ENCODE measurements around the gene WDR49. TPM values are rescaled to one million over a fixed set of nuclear protein-coding genes. Genes with fewer than 3 reads are reported as not detected.
"Not testable (repeated sequence)": the region's sequence is repeated elsewhere in the genome, so short reads cannot be mapped to it uniquely, and the experiment has no call there.

WDR49 gene
- total RNA-seq, 1 experiment from 2014 or later, result 0.10 TPM

GRCh38 chr3:167626490-167626889 is 27.3 kb downstream of the WDR49 start:
- no peak for DNase-seq (ENCODE audit: extremely low read depth, low read depth)

GRCh38 chr3:167615030-167615429 is 38.7 kb downstream of the WDR49 start:
- no peak for DNase-seq (ENCODE audit: extremely low read depth, low read depth)

GRCh38 chr3:167614196-167614595 is 39.5 kb downstream of the WDR49 start:
- DNase-seq (ENCODE audit: extremely low read depth, low read depth), result not testable (repeated sequence)

DNA sequence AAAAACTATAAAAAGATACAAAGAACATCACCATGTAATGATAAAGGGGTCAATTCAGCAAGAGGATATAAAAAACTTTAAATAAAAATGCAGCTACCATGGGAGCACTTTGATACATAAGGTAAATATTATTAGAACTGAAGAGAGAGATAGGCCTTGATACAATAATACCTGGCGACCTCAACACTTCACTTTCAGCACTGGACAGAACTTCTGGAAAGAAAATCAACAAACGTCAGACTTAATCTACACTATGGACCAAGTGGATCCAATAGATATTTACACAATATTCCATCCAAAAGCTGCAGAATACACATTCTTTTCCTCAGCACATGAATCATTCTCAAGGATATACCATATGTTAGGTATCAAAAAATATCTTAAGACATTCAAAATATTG is 42.0 kb downstream of the WDR49 start:
- no peak for DNase-seq (ENCODE audit: extremely low read depth, low read depth)

- DNase-seq (ENCODE audit: extremely low read depth, low read depth), result no peak
Measured at GRCh38 chr3:167609156-167609555, 44.6 kb downstream of the WDR49 start.

DNA sequence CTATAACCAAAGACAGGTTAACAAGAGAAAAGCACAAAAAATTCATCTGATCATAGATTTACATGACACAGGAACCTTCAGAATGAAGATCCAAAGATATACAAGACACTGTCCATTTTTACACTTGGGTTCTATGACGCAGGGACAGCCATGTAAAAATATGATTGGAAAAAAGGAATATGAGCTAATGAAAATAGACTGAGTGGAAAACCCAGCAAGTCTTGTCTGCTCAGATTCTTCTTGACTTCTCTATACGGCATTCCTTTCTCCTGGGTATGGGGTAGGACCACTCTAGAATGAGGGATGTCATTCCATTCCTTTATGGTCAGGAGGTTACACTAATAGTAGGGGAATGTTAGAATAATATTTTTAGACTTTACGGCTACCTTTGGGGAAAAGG is 46.9 kb downstream of the WDR49 start:
- DNase-seq (ENCODE audit: extremely low read depth, low read depth), result no peak

GRCh38 chr3:167605871-167606270 is 47.9 kb downstream of the WDR49 start:
- no peak for DNase-seq (ENCODE audit: extremely low read depth, low read depth)

DNA sequence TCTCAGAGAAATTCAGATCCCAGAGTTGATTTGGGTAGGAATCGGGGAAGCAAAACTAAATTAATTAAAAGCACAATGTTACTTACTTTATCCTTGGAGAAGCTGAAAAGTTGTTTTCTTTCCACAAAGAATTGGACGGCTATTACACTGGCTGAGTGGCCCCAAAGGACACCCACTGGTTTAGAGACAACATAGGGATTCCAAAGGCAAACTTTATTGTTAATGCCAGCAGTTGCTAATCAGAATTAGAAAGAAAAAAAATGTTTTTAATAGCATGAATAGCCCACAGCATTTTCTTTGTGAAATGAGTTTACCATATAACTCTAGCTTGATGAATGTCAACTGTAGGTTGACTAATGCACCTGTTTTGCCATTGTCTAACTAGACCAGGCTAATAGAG is 51.7 kb downstream of the WDR49 start:
- DNase-seq (ENCODE audit: extremely low read depth, low read depth), result no peak

- no peak for DNase-seq (ENCODE audit: extremely low read depth, low read depth)
Measured at GRCh38 chr3:167587651-167588050, 66.1 kb downstream of the WDR49 start.

- DNase-seq (ENCODE audit: extremely low read depth, low read depth), result no peak
Measured at GRCh38 chr3:167575000-167575600, 78.6 kb downstream of the WDR49 start.

GRCh38 chr3:167572991-167573390 is 80.8 kb downstream of the WDR49 start:
- no peak for DNase-seq (ENCODE audit: extremely low read depth, low read depth)

DNA sequence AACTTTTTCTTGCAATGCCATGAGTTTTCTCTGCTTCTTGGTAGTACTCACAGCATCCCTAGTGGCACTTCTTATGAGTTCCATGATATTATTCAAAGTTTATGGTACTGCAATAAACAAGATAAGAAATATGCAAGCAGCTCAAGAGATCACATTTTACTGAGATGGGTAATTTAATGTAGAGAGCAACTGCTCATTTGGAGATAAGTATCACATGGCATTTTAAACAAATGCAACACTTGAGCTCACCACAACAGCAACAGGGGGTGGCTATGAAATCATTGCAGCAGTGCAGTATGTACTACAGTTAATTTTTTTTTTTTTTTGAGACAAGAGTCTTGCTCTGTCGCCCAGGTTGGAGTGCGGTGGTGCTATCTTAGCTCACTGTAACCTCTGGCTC is 85.1 kb downstream of the WDR49 start:
- no peak for DNase-seq (ENCODE audit: extremely low read depth, low read depth)

GRCh38 chr3:167565489-167565888 is 88.3 kb downstream of the WDR49 start:
- DNase-seq (ENCODE audit: extremely low read depth, low read depth), result no peak

DNA sequence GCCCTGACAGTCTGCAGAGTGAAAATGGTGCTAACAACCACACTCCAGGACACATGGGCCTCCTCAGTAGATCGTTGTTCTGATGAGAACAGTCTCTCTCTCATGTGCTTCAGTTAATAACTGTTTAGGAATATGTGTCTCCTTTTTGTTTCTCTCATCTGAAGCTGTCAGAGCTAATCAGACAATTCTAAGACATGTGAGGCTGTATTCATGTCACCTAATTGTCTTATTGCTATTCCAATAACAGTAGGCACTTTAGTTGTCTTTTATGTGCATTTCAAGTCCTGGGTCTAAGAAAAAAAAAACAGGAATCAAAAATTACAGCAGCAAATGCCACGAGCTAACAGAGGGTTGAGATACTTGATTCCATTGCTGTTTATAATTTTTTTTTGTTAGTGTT is 89.1 kb downstream of the WDR49 start:
- no peak for DNase-seq (ENCODE audit: extremely low read depth, low read depth)

DNA sequence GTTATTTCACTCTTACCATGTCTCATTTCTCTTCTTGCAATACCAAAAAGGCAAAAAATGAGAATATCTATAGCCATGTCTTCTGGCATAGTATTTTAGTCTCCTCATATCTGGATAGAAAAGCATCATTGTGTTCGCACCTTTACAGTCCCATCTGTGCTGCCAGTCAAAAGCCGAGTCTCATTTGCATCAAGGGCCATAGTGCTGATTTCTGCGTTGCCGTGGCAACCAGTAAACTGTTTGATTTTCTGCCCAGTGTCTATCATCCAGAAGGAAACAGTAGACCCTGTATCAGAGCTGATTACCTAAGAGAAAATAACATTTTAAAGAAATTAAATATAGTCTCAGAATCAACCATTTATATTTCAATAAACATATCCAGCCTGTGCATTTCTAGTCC is 93.8 kb downstream of the WDR49 start:
- no peak for DNase-seq (ENCODE audit: extremely low read depth, low read depth)

GRCh38 chr3:167554898-167555297 is 98.8 kb downstream of the WDR49 start:
- no peak for DNase-seq (ENCODE audit: extremely low read depth, low read depth)

DNA sequence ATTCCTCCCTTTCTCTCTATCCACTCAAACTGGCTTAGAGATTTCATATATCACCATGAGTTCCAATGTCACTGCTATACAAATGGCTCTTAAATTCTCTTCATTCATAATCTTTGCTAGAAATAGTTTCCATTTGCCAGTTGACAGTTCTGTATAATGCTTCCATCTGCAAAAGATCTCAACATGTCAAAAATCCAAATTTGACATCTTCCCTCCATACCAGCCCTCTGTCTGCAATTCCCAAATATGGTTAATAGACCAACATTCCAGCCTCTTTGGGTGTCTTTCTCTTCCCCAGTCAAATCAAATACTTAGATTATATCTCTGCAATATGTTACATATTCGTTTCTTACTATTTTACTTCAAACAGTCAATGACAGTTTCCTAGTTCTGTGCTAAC is 115.7 kb downstream of the WDR49 start:
- DNase-seq (ENCODE audit: extremely low read depth, low read depth), result no peak

GRCh38 chr3:167521006-167521355 is 132.8 kb downstream of the WDR49 start:
- no peak for DNase-seq (ENCODE audit: extremely low read depth, low read depth)

DNA sequence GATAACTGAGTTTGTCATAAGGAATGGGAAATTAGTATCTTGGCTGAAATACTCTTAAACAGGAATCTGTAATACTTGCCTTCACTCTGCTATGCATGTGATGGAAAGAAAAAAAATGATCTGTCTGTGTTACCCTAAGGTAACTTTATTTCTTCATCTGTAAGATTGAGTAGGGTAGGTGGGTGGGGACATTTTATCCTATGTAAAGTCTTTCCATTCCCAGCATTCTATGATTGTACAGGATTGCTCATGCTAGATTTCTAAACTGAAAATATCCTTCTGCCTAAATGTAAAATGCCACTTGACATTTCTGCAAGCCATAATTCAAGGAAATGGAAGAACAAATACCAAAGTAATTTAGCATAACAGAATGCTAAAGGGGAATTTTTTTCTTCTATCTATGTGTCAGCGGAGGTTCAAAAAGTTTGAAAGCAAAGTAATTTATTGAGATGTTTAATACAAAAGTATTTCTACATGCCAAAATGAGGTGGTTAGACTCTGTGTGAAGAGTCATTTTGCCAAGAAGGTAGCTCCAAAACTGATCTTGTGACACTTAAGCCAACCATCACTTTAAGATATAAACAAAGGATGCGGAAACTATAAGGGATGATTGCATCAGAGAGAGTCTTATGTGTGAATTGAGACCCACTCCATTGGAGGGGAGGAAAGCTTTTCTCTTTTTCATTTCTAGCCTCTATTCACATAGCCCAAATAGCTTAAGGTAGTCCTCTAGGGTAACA is 133.3 kb downstream of the WDR49 start:
- no peak for DNase-seq (ENCODE audit: extremely low read depth, low read depth)

GRCh38 chr3:167507954-167508353 is 145.8 kb downstream of the WDR49 start:
- DNase-seq (ENCODE audit: extremely low read depth, low read depth), result no peak

GRCh38 chr3:167502401-167502800 is 151.3 kb downstream of the WDR49 start:
- DNase-seq (ENCODE audit: extremely low read depth, low read depth), result no peak

DNA sequence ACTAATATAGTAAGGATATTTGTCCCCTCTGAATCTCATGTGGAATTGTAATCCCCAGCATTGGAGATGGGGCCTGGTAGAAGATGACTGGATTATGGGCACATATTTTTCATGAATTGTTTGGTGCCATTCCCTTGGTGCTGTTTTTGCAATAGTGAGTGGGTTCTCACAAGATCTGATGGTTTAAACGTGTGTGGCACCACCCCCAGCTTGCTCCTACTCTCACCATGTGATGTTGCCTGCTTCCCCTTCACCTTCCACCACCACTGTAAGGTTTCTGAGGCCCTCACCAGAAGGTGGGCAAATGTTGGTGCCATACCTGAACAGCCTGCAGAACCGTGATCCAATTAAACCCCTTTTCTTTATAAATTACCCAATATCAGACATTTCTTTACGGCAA is 151.8 kb downstream of the WDR49 start:
- DNase-seq (ENCODE audit: extremely low read depth, low read depth), result no peak

- no peak for DNase-seq (ENCODE audit: extremely low read depth, low read depth)
Measured at GRCh38 chr3:167497903-167498302, 155.8 kb downstream of the WDR49 start.
